ACC112 (cell line): ENCODE results near the gene NAV2.

ENCODE experiments used
- H2AFZ ChIP-seq: fragments of 200-600 bp; sonication (generic); one replicate; pipeline ENCODE4 v1.6.0; 2017; ENCODE audit warnings: antibody characterized with exemption, low read length; ENCODE audit not compliant: unreplicated experiment
- H3K27ac ChIP-seq: fragments of 200-600 bp; sonication (generic); 2 replicates; pipeline ENCODE4 v1.5.1; 2014; ENCODE audit warnings: low read depth, mild to moderate bottlenecking, antibody characterized with exemption, low read length, moderate library complexity
- H3K27me3 ChIP-seq: fragments of 200-600 bp; sonication (generic); 2 replicates; pipeline ENCODE4 v1.6.1; 2014; ENCODE audit warnings: mild to moderate bottlenecking, antibody characterized with exemption, low read length, moderate library complexity, mixed read lengths; ENCODE audit not compliant: insufficient read depth
- H3K36me3 ChIP-seq: fragments of 200-600 bp; sonication (generic); 2 replicates; pipeline ENCODE4 v1.6.1; 2016; ENCODE audit warnings: mild to moderate bottlenecking, antibody characterized with exemption, low read length, moderate library complexity, mixed read lengths; ENCODE audit not compliant: insufficient read depth
- H3K4me1 ChIP-seq: fragments of 200-600 bp; sonication (generic); one replicate; pipeline ENCODE4 v1.6.1; 2016; ENCODE audit warnings: low read length, mixed read lengths; ENCODE audit not compliant: insufficient read depth, unreplicated experiment, control insufficient read depth
- H3K4me3 ChIP-seq: fragments of 200-600 bp; sonication (generic); 2 replicates; pipeline ENCODE4 v1.5.1; 2014; ENCODE audit warnings: mild to moderate bottlenecking, low read depth, low read length
- H3K79me2 ChIP-seq: fragments of 200-600 bp; sonication (generic); one replicate; pipeline ENCODE4 v1.6.0; 2016; ENCODE audit warnings: low read length; ENCODE audit not compliant: control insufficient read depth, unreplicated experiment, insufficient read depth

NAV2 gene

GRCh38 chr11:19906126-19906525 is 193.5 kb downstream of the NAV2 start:
- Histone ChIP-seq H3K79me2 (peaks cover 27% of the 10 kb centered on the region), H2AFZ (no peak overlapping the region), H3K36me3 (peaks cover 38% of the 10 kb centered on the region), H3K27ac (no peak overlapping the region), H3K27me3 (no peaks in the 10 kb centered on the region), H3K4me1 (no peaks in the 10 kb centered on the region), H3K4me3 (no peak overlapping the region)

GRCh38 chr11:19907008-19907579 is 194.5 kb downstream of the NAV2 start:
- H3K4me1 ChIP-seq: no peaks in the 10 kb centered on the region
- no peaks in the 10 kb centered on the region for H3K27me3 ChIP-seq
- no peak overlapping the region for H2AFZ ChIP-seq
- H3K79me2 ChIP-seq: peaks cover 35% of the 10 kb centered on the region
- H3K36me3 ChIP-seq: peaks cover 40% of the 10 kb centered on the region
- no peak overlapping the region for H3K4me3 ChIP-seq
- H3K27ac ChIP-seq: no peak overlapping the region

- H3K36me3 ChIP-seq: peaks cover 41% of the 10 kb centered on the region
- no peak overlapping the region for H3K4me3 ChIP-seq
- peaks cover 35% of the 10 kb centered on the region for H3K79me2 ChIP-seq
- no peaks in the 10 kb centered on the region for H3K4me1 ChIP-seq
- no peaks in the 10 kb centered on the region for H3K27me3 ChIP-seq
- no peak overlapping the region for H3K27ac ChIP-seq
- H2AFZ ChIP-seq: no peak overlapping the region
These were observed 195.2 kb downstream of the NAV2 start for GRCh38 chr11:19907839-19908238.

GRCh38 chr11:19910931-19911330 is 198.3 kb downstream of the NAV2 start:
- H3K79me2 ChIP-seq: peaks cover 32% of the 10 kb centered on the region
- no peak overlapping the region for H3K4me3 ChIP-seq
- H3K4me1 ChIP-seq: no peaks in the 10 kb centered on the region
- no peaks in the 10 kb centered on the region for H3K27me3 ChIP-seq
- no peak overlapping the region for H2AFZ ChIP-seq
- no peak overlapping the region for H3K27ac ChIP-seq
- peaks cover 40% of the 10 kb centered on the region for H3K36me3 ChIP-seq

- H3K4me1 ChIP-seq: no peaks in the 10 kb centered on the region
- H3K36me3 ChIP-seq: peaks cover 28% of the 10 kb centered on the region
- no peak overlapping the region for H3K4me3 ChIP-seq
- H3K27me3 ChIP-seq: no peaks in the 10 kb centered on the region
- H2AFZ ChIP-seq: no peak overlapping the region
- H3K79me2 ChIP-seq: peaks cover 26% of the 10 kb centered on the region
- no peak overlapping the region for H3K27ac ChIP-seq
These were observed 199.7 kb downstream of the NAV2 start for GRCh38 chr11:19912115-19912957.

- H3K79me2 ChIP-seq: peaks cover 22% of the 10 kb centered on the region
- H3K27me3 ChIP-seq: no peaks in the 10 kb centered on the region
- H3K4me1 ChIP-seq: peaks cover 7% of the 10 kb centered on the region
- H3K36me3 ChIP-seq: peaks cover 34% of the 10 kb centered on the region
- H2AFZ ChIP-seq: no peak overlapping the region
- H3K4me3 ChIP-seq: no peak overlapping the region
- H3K27ac ChIP-seq: peak overlapping the region; percentile 18; the same call in 1 of the 2 replicates
These were observed 200.6 kb downstream of the NAV2 start for GRCh38 chr11:19912958-19913892.

GRCh38 chr11:19913893-19914249 is 201.2 kb downstream of the NAV2 start:
- no peaks in the 10 kb centered on the region for H3K27me3 ChIP-seq
- peaks cover 29% of the 10 kb centered on the region for H3K36me3 ChIP-seq
- peaks cover 16% of the 10 kb centered on the region for H3K79me2 ChIP-seq
- no peak overlapping the region for H2AFZ ChIP-seq
- H3K4me3 ChIP-seq: no peak overlapping the region
- H3K4me1 ChIP-seq: peaks cover 14% of the 10 kb centered on the region
- 0 out of 2 replicates have a peak overlapping the region, but pooled peaks have one; percentile 18 for H3K27ac ChIP-seq

- H3K27me3 ChIP-seq: no peaks in the 10 kb centered on the region
- no peak overlapping the region for H3K4me3 ChIP-seq
- no peak overlapping the region for H3K27ac ChIP-seq
- no peak overlapping the region for H2AFZ ChIP-seq
- H3K79me2 ChIP-seq: peaks cover 11% of the 10 kb centered on the region
- peaks cover 27% of the 10 kb centered on the region for H3K36me3 ChIP-seq
- H3K4me1 ChIP-seq: peaks cover 33% of the 10 kb centered on the region
These were observed 203.2 kb downstream of the NAV2 start for GRCh38 chr11:19915808-19916207.

GRCh38 chr11:19917069-19917468 is 204.4 kb downstream of the NAV2 start:
- Histone ChIP-seq H3K27ac (peak overlapping the region; percentile 99), H3K4me3 (no peak overlapping the region), H3K36me3 (peaks cover 24% of the 10 kb centered on the region), H3K27me3 (no peaks in the 10 kb centered on the region), H3K4me1 (peaks cover 45% of the 10 kb centered on the region), H3K79me2 (peaks cover 14% of the 10 kb centered on the region), H2AFZ (no peak overlapping the region)

- H3K27ac ChIP-seq: peak overlapping the region; percentile 99
- peak overlapping the region; percentile 34 for H3K4me3 ChIP-seq
- peaks cover 19% of the 10 kb centered on the region for H3K36me3 ChIP-seq
- peaks cover 28% of the 10 kb centered on the region for H3K79me2 ChIP-seq
- H2AFZ ChIP-seq: peak overlapping the region; percentile 14
- H3K27me3 ChIP-seq: no peaks in the 10 kb centered on the region
- H3K4me1 ChIP-seq: peaks cover 59% of the 10 kb centered on the region
These were observed 205.8 kb downstream of the NAV2 start for GRCh38 chr11:19918302-19919049.
